HepG2 (cell line): Measurements from ENCODE around the gene ZCCHC3. TPM values are rescaled to one million over a fixed set of nuclear protein-coding genes. Genes with fewer than 3 reads are reported as not detected.

Experiments used
- ATF7 ChIP-seq, 2 experiments: fragments of 450-650 bp in 1 of 2; sonication (generic) in 1 of 2; formaldehyde crosslinking in 1 of 2; IDR thresholded peaks; 2 replicates each; pipeline versions ENCODE4 v1.4.0 to v1.6.1; 2016 to 2020; ENCODE audit warnings: antibody characterized with exemption in 1 of 2, mild to moderate bottlenecking in 1 of 2, missing genetic modification reagents in 1 of 2
- DNMT1 ChIP-seq: sonication (generic); formaldehyde crosslinking; IDR thresholded peaks from 2 replicates; pipeline ENCODE4 v1.5.1; 2020; ENCODE audit warnings: mild to moderate bottlenecking, missing genetic modification reagents
- GTF3A ChIP-seq: sonication (generic); formaldehyde crosslinking; conservative IDR thresholded peaks from 2 replicates; pipeline ENCODE4 v1.4.0; 2020; ENCODE audit warnings: mild to moderate bottlenecking, missing genetic modification reagents
- KAT7 ChIP-seq: IDR thresholded peaks from 2 replicates; pipeline ENCODE4 v1.6.1; 2018; ENCODE audit warnings: borderline replicate concordance, missing compliant biosample characterization
- KDM5A ChIP-seq: fragments of 200-600 bp; sonication (generic); IDR thresholded peaks from 2 replicates; pipeline ENCODE4 v1.7.0; 2018; ENCODE audit warnings: antibody characterized with exemption, mild to moderate bottlenecking, low read length, borderline replicate concordance
- LCORL ChIP-seq, 2 experiments: fragments of 450-650 bp in 1 of 2; sonication (generic) in 1 of 2; formaldehyde crosslinking in 1 of 2; IDR thresholded peaks; 2 replicates each; pipeline versions ENCODE4 v1.5.0 to v1.6.1; 2017 to 2020; ENCODE audit warnings: antibody characterized with exemption in 1 of 2, missing genetic modification reagents in 1 of 2
- NFE2L2 ChIP-seq: fragments of 150-350 bp; IDR thresholded peaks from 2 replicates; pipeline ENCODE4 v1.6.1; 2014; ENCODE audit warnings: low read length
- PHF21A ChIP-seq: sonication (generic); formaldehyde crosslinking; IDR thresholded peaks from 2 replicates; pipeline ENCODE4 v1.5.0; 2020; ENCODE audit warnings: mild to moderate bottlenecking, missing genetic modification reagents
- PITX1 ChIP-seq: sonication (generic); formaldehyde crosslinking; IDR thresholded peaks from 2 replicates; pipeline ENCODE4 v1.5.1; 2020; ENCODE audit warnings: mild to moderate bottlenecking, missing genetic modification reagents
- PLRG1 ChIP-seq: fragments of 450-650 bp; conservative IDR thresholded peaks from 2 replicates; pipeline ENCODE4 v1.6.1; 2016
- POLR2A ChIP-seq, 2 experiments: IDR thresholded peaks; 2 replicates each; pipeline ENCODE4 v1.6.1; 2011; ENCODE audit warnings: low read depth in 2 of 2, low read length in 2 of 2, mild to moderate bottlenecking in 1 of 2, moderate library complexity in 1 of 2; ENCODE audit not compliant: insufficient read depth in 1 of 2
- RBAK ChIP-seq: sonication (generic); formaldehyde crosslinking; IDR thresholded peaks from 2 replicates; pipeline ENCODE4 v1.5.1; 2020; ENCODE audit warnings: mild to moderate bottlenecking, missing genetic modification reagents
- SAP130 ChIP-seq: IDR thresholded peaks from 2 replicates; pipeline ENCODE4 v1.6.1; 2016; ENCODE audit warnings: low read depth
- SRSF9 ChIP-seq: fragments of 200-400 bp; formaldehyde crosslinking; IDR thresholded peaks from 2 replicates; pipeline ENCODE4 v1.6.1; 2018; ENCODE audit warnings: borderline replicate concordance, mild to moderate bottlenecking, low read depth, low read length; ENCODE audit not compliant: insufficient read depth, poor library complexity, severe bottlenecking
- TAF1 ChIP-seq: sonication (generic); formaldehyde crosslinking; IDR thresholded peaks from 2 replicates; pipeline ENCODE4 v1.4.0; 2020; ENCODE audit warnings: missing genetic modification reagents
- TEAD3 ChIP-seq: optimal IDR thresholded peaks from 2 replicates; pipeline ENCODE3; 2016; ENCODE audit warnings: borderline replicate concordance
- THYN1 ChIP-seq: sonication (generic); formaldehyde crosslinking; IDR thresholded peaks from 2 replicates; pipeline ENCODE4 v1.8.1; 2023; ENCODE audit warnings: low read depth, mild to moderate bottlenecking, moderate library complexity, missing genetic modification reagents, borderline replicate concordance
- ZBTB38 ChIP-seq: sonication (generic); formaldehyde crosslinking; IDR thresholded peaks from 2 replicates; pipeline ENCODE4 v1.5.1; 2020; ENCODE audit warnings: mild to moderate bottlenecking, missing genetic modification reagents
- ZNF136 ChIP-seq: sonication (generic); formaldehyde crosslinking; IDR thresholded peaks from 2 replicates; pipeline ENCODE4 v1.8.1; 2022; ENCODE audit warnings: low read depth, mild to moderate bottlenecking, moderate library complexity, missing genetic modification reagents
- ZNF296 ChIP-seq: sonication (generic); formaldehyde crosslinking; conservative IDR thresholded peaks from 2 replicates; pipeline ENCODE4 v1.5.0; 2020; ENCODE audit warnings: mild to moderate bottlenecking, missing genetic modification reagents
- ZNF326 ChIP-seq: sonication (generic); formaldehyde crosslinking; IDR thresholded peaks from 2 replicates; pipeline ENCODE4 v1.4.0; 2020; ENCODE audit warnings: missing genetic modification reagents, borderline replicate concordance
- ZNF563 ChIP-seq: sonication (generic); formaldehyde crosslinking; IDR thresholded peaks from 2 replicates; pipeline ENCODE4 v1.8.0; 2022; ENCODE audit warnings: mild to moderate bottlenecking, moderate library complexity, missing genetic modification reagents
- ZSCAN25 ChIP-seq: sonication (generic); formaldehyde crosslinking; IDR thresholded peaks from 2 replicates; pipeline ENCODE4 v1.8.0; 2022; ENCODE audit warnings: mild to moderate bottlenecking, missing genetic modification reagents
- polyA plus RNA-seq, 8 experiments: library from polyadenylated mRNA; depleted of rRNA in 3 of 8; stranded (reverse) in 7 of 8; unstranded in 1 of 8; fragments of >200 nt; fragmentation: Illumina TruSeq in 4 of 8; extraction: Trizol in 4 of 8; gene quantifications; 2 replicates each; pipeline versions ENCODE4 v1.2.1 to v1.2.3, GENCODE V29; 2011 to 2016; ENCODE audit warnings: low read depth in 4 of 8, missing spikeins in 1 of 8, mixed read lengths in 1 of 8; ENCODE audit not compliant: insufficient read depth in 1 of 8
- total RNA-seq, 5 experiments: library from RNA; depleted of rRNA; stranded (reverse); fragments of >200 nt; fragmentation: Illumina TruSeq; extraction: Trizol; gene quantifications; 2 replicates each; pipeline ENCODE4 v1.2.3, GENCODE V29; 2016; ENCODE audit warnings: low read depth in 1 of 5
- TF ChIP-seq, protein P1 (sequence below): sonication (generic); formaldehyde crosslinking; IDR thresholded peaks from 2 replicates; pipeline ENCODE4 v1.5.1; 2020; ENCODE audit warnings: mild to moderate bottlenecking, missing genetic modification reagents, borderline replicate concordance
- TF ChIP-seq, protein P2 (sequence below): sonication (generic); formaldehyde crosslinking; IDR thresholded peaks from 2 replicates; pipeline ENCODE4 v1.4.0; 2020; ENCODE audit warnings: missing genetic modification reagents
- TF ChIP-seq, protein P3 (sequence below): sonication (generic); formaldehyde crosslinking; IDR thresholded peaks from 2 replicates; pipeline ENCODE4 v1.9.0; 2021; ENCODE audit warnings: missing genetic modification reagents, mild to moderate bottlenecking, borderline replicate concordance

Gene ZCCHC3
- total and polyA plus RNA-seq, 2 of the 13 experiments (the other 11 are each of a cell fraction or from before 2014, with no cell fraction given): 46.6 to 63.0 TPM

DNA sequence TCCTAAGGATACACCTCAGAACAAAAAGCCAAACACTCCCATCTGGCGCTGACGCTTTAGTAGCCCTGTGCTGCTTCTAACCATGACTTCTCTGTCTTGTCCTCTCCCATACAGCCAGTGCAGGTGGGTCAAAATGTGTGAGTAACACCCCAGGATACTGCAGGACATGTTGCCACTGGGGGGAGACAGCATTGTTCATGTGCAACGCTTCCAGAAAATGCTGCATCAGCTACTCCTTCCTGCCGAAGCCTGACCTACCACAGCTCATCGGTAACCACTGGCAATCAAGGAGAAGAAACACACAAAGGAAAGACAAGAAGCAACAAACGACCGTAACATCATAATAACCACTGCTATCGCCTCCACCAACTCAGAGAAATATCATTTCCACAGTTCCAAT lies 38.4 kb upstream of the ZCCHC3 start (continued):
- TF ChIP-seq ZNF136: no peak
- no peak for TF ChIP-seq KAT7
- no peak for TF ChIP-seq ZSCAN25 (CRISPR knock-in tag)
- no peak for TF ChIP-seq THYN1
- TF ChIP-seq ZNF296 (CRISPR knock-in tag): no peak
- TF ChIP-seq SRSF9: no peak
- TF ChIP-seq PITX1 (CRISPR knock-in tag): no peak
- peak; percentile 47 for TF ChIP-seq SAP130 (CRISPR knock-in tag)
- no peak for TF ChIP-seq TAF1 (CRISPR knock-in tag)
- TF ChIP-seq GTF3A (CRISPR knock-in tag): no peak
- TF ChIP-seq, protein P1, sequence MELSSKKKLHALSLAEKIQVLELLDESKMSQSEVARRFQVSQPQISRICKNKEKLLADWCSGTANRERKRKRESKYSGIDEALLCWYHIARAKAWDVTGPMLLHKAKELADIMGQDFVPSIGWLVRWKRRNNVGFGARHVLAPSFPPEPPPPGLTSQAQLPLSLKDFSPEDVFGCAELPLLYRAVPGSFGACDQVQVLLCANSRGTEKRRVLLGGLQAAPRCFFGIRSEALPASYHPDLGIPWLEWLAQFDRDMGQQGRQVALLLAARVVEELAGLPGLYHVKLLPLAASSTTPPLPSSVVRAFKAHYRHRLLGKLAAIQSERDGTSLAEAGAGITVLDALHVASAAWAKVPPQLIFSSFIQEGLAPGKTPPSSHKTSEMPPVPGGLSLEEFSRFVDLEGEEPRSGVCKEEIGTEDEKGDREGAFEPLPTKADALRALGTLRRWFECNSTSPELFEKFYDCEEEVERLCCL: no peak
- TF ChIP-seq, protein P2, sequence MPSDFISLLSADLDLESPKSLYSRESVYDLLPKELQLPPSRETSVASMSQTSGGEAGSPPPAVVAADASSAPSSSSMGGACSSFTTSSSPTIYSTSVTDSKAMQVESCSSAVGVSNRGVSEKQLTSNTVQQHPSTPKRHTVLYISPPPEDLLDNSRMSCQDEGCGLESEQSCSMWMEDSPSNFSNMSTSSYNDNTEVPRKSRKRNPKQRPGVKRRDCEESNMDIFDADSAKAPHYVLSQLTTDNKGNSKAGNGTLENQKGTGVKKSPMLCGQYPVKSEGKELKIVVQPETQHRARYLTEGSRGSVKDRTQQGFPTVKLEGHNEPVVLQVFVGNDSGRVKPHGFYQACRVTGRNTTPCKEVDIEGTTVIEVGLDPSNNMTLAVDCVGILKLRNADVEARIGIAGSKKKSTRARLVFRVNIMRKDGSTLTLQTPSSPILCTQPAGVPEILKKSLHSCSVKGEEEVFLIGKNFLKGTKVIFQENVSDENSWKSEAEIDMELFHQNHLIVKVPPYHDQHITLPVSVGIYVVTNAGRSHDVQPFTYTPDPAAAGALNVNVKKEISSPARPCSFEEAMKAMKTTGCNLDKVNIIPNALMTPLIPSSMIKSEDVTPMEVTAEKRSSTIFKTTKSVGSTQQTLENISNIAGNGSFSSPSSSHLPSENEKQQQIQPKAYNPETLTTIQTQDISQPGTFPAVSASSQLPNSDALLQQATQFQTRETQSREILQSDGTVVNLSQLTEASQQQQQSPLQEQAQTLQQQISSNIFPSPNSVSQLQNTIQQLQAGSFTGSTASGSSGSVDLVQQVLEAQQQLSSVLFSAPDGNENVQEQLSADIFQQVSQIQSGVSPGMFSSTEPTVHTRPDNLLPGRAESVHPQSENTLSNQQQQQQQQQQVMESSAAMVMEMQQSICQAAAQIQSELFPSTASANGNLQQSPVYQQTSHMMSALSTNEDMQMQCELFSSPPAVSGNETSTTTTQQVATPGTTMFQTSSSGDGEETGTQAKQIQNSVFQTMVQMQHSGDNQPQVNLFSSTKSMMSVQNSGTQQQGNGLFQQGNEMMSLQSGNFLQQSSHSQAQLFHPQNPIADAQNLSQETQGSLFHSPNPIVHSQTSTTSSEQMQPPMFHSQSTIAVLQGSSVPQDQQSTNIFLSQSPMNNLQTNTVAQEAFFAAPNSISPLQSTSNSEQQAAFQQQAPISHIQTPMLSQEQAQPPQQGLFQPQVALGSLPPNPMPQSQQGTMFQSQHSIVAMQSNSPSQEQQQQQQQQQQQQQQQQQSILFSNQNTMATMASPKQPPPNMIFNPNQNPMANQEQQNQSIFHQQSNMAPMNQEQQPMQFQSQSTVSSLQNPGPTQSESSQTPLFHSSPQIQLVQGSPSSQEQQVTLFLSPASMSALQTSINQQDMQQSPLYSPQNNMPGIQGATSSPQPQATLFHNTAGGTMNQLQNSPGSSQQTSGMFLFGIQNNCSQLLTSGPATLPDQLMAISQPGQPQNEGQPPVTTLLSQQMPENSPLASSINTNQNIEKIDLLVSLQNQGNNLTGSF (CRISPR knock-in tag): no peak
- no peak for TF ChIP-seq RBAK (CRISPR knock-in tag)
- no peak for TF ChIP-seq ZBTB38 (CRISPR knock-in tag)
- TF ChIP-seq POLR2A (IDR thresholded peaks at IDR 0.05; ENCODE audit: insufficient read depth in 1 of 2, low read depth in 2 of 2, low read length in 2 of 2): no peak
- TF ChIP-seq ZNF326 (CRISPR knock-in tag): no peak
- TF ChIP-seq LCORL (IDR thresholded peaks at IDR 0.05): no peak
- TF ChIP-seq LCORL (CRISPR knock-in tag; IDR thresholded peaks at IDR 0.05): no peak
- no peak; the same call in 1 of the 2 replicates for TF ChIP-seq NFE2L2
- no peak for TF ChIP-seq ZNF563 (CRISPR knock-in tag)
- no peak for TF ChIP-seq ATF7 (IDR thresholded peaks at IDR 0.05)
- no peak for TF ChIP-seq ATF7 (CRISPR knock-in tag; IDR thresholded peaks at IDR 0.05)
- TF ChIP-seq DNMT1: no peak
- TF ChIP-seq PHF21A (CRISPR knock-in tag): no peak
- TF ChIP-seq, protein P3, sequence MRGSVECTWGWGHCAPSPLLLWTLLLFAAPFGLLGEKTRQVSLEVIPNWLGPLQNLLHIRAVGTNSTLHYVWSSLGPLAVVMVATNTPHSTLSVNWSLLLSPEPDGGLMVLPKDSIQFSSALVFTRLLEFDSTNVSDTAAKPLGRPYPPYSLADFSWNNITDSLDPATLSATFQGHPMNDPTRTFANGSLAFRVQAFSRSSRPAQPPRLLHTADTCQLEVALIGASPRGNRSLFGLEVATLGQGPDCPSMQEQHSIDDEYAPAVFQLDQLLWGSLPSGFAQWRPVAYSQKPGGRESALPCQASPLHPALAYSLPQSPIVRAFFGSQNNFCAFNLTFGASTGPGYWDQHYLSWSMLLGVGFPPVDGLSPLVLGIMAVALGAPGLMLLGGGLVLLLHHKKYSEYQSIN (CRISPR knock-in tag): no peak
- TF ChIP-seq KDM5A: no peak
- no peak for TF ChIP-seq PLRG1
- no peak for TF ChIP-seq TEAD3 (CRISPR knock-in tag)
